SK-N-MC (cell line): ENCODE measurements around the gene NBPF1.
A peak's percentile ranks its signal among the peaks of the same experiment; 100 is the strongest.
"Not testable (repeated sequence)": the region's sequence is repeated elsewhere in the genome, so short reads cannot be mapped to it uniquely, and the experiment has no call there.

Source experiments
- DNase-seq: peaks from one replicate; pipeline ENCODE4 v3.0.0-alpha.2; 2011; ENCODE audit warnings: low read depth, low spot score
- H3K27ac ChIP-seq: fragments of 200-600 bp; sonication (generic); 2 replicates; pipeline ENCODE4 v1.5.1; 2016; ENCODE audit warnings: mixed run types
- H3K36me3 ChIP-seq: fragments of 200-600 bp; sonication (generic); 2 replicates; pipeline ENCODE4 v1.6.1; 2017; ENCODE audit warnings: antibody characterized with exemption, low read length, mixed read lengths; ENCODE audit not compliant: insufficient read depth
- H3K4me3 ChIP-seq: fragments of 200-600 bp; sonication (generic); 2 replicates; pipeline ENCODE4 v1.5.1; 2016
- H3K9ac ChIP-seq: fragments of 200-600 bp; sonication (generic); 2 replicates; pipeline ENCODE4 v1.8.0; 2017; ENCODE audit warnings: mixed run types, mixed read lengths; ENCODE audit not compliant: insufficient read length
- H3K9me3 ChIP-seq: fragments of 200-600 bp; sonication (generic); 2 replicates; pipeline ENCODE4 v1.6.1; 2017; ENCODE audit warnings: low read depth, mild to moderate bottlenecking, antibody characterized with exemption, low read length, moderate library complexity, mixed read lengths
- EZH2 ChIP-seq: fragments of 200-600 bp; sonication (generic); IDR thresholded peaks from one replicate; pipeline ENCODE4 v1.6.1; 2017; ENCODE audit warnings: antibody characterized with exemption
- FOXP2 ChIP-seq: optimal IDR thresholded peaks from 2 replicates; pipeline ENCODE3; 2011; ENCODE audit warnings: mild to moderate bottlenecking, moderate library complexity; ENCODE audit not compliant: insufficient read depth; ENCODE audit errors: extremely low read length, control extremely low read depth
- POLR2AphosphoS5 ChIP-seq: IDR thresholded peaks from 2 replicates; pipeline ENCODE4 v1.6.1; 2012; ENCODE audit warnings: mild to moderate bottlenecking, low read depth, low read length, borderline replicate concordance

Gene NBPF1

GRCh38 chr1:16645271-16646060 lies 32.1 kb upstream of the NBPF1 start:
- H3K36me3 ChIP-seq, DNase-seq, H3K27ac ChIP-seq, H3K9me3 ChIP-seq: not testable (repeated sequence)
- H3K4me3 ChIP-seq, result peak overlapping the region; percentile 89
- peak overlapping the region; percentile 94 for H3K9ac ChIP-seq

GRCh38 chr1:16644482-16645270 lies 31.3 kb upstream of the NBPF1 start:
- Histone ChIP-seq H3K4me3 (peak overlapping the region; percentile 89), H3K9ac (peak overlapping the region; percentile 94)
- not testable (repeated sequence) for H3K9me3 ChIP-seq, H3K27ac ChIP-seq, H3K36me3 ChIP-seq
- DNase-seq, result peak; percentile 67
- peak; percentile 97 for TF ChIP-seq POLR2AphosphoS5

GRCh38 chr1:16644193-16644481 lies 30.8 kb upstream of the NBPF1 start:
- H3K9ac ChIP-seq, result peak overlapping the region; percentile 94
- H3K27ac ChIP-seq, result no peak overlapping the region
- no peaks in the 10 kb centered on the region for H3K36me3 ChIP-seq
- H3K9me3 ChIP-seq, result no peaks in the 10 kb centered on the region
- H3K4me3 ChIP-seq, result peak overlapping the region; percentile 89
- no peak for TF ChIP-seq EZH2
- no peak for TF ChIP-seq FOXP2
- no peak for TF ChIP-seq POLR2AphosphoS5
- no peak for DNase-seq

- not testable (repeated sequence) for DNase-seq, H3K9me3 ChIP-seq, H3K27ac ChIP-seq, H3K36me3 ChIP-seq
- Histone ChIP-seq H3K9ac (peak overlapping the region; percentile 94), H3K4me3 (peak overlapping the region; percentile 89)
Measured at GRCh38 chr1:16643476-16644192, 30.3 kb upstream of the NBPF1 start.

GRCh38 chr1:16643001-16643411 lies 29.6 kb upstream of the NBPF1 start:
- not testable (repeated sequence) for H3K4me3 ChIP-seq, H3K36me3 ChIP-seq, DNase-seq, H3K9me3 ChIP-seq, H3K27ac ChIP-seq, H3K9ac ChIP-seq

- DNase-seq, H3K27ac ChIP-seq, H3K9me3 ChIP-seq, H3K4me3 ChIP-seq, H3K36me3 ChIP-seq, H3K9ac ChIP-seq: not testable (repeated sequence)
Measured at GRCh38 chr1:16642025-16642966, 28.9 kb upstream of the NBPF1 start.

GRCh38 chr1:16641159-16641975 lies 28.0 kb upstream of the NBPF1 start:
- H3K36me3 ChIP-seq, H3K9ac ChIP-seq, H3K4me3 ChIP-seq, H3K27ac ChIP-seq, DNase-seq, H3K9me3 ChIP-seq: not testable (repeated sequence)

- H3K36me3 ChIP-seq, H3K9ac ChIP-seq, H3K4me3 ChIP-seq, DNase-seq, H3K9me3 ChIP-seq, H3K27ac ChIP-seq: not testable (repeated sequence)
Measured at GRCh38 chr1:16639091-16640031, 26.0 kb upstream of the NBPF1 start.

GRCh38 chr1:16637941-16638778 lies 24.8 kb upstream of the NBPF1 start:
- H3K36me3 ChIP-seq, H3K27ac ChIP-seq, H3K9ac ChIP-seq, DNase-seq, H3K9me3 ChIP-seq, H3K4me3 ChIP-seq: not testable (repeated sequence)

GRCh38 chr1:16636551-16637195 lies 23.3 kb upstream of the NBPF1 start:
- H3K9me3 ChIP-seq, H3K27ac ChIP-seq, H3K9ac ChIP-seq, DNase-seq, H3K4me3 ChIP-seq: not testable (repeated sequence)
- H3K36me3 ChIP-seq, result peaks cover 11% of the 10 kb centered on the region; the same call in 1 of the 2 replicates
